HG03097 (cell line): Measurements from ENCODE around the gene SLC48A1.

Source experiments
- ATAC-seq: cut with Tn5 transposase; IDR thresholded peaks from one replicate; pipeline ENCODE4 v1.9.1; 2021; ENCODE audit not compliant: unreplicated experiment, low FRiP score

Gene SLC48A1

GRCh38 chr12:47744005-47744651, 28.9 kb upstream of the SLC48A1 start:
- no peak for ATAC-seq

- ATAC-seq, result no peak
These were observed 28.1 kb upstream of the SLC48A1 start for GRCh38 chr12:47744778-47745436.

- ATAC-seq, result no peak
These were observed 27.5 kb upstream of the SLC48A1 start for GRCh38 chr12:47745485-47746041.

- no peak for ATAC-seq
These were observed 27.0 kb upstream of the SLC48A1 start for GRCh38 chr12:47746073-47746472.

- no peak for ATAC-seq
These were observed 26.5 kb upstream of the SLC48A1 start for GRCh38 chr12:47746523-47746922.

- ATAC-seq, result no peak
These were observed 25.9 kb upstream of the SLC48A1 start for GRCh38 chr12:47747126-47747525.

GRCh38 chr12:47747596-47748506, 25.2 kb upstream of the SLC48A1 start:
- ATAC-seq, result no peak

GRCh38 chr12:47748507-47748828, 24.6 kb upstream of the SLC48A1 start:
- ATAC-seq, result no peak

- ATAC-seq, result no peak
These were observed 24.1 kb upstream of the SLC48A1 start for GRCh38 chr12:47748899-47749298.

GRCh38 chr12:47750229-47750798, 22.7 kb upstream of the SLC48A1 start:
- no peak for ATAC-seq

- no peak for ATAC-seq
These were observed 22.0 kb upstream of the SLC48A1 start for GRCh38 chr12:47750916-47751470.

GRCh38 chr12:47751561-47751960, 21.5 kb upstream of the SLC48A1 start:
- no peak for ATAC-seq

GRCh38 chr12:47752121-47752520, 20.9 kb upstream of the SLC48A1 start:
- ATAC-seq, result no peak

- ATAC-seq, result no peak
These were observed 20.5 kb upstream of the SLC48A1 start for GRCh38 chr12:47752552-47752951.

- ATAC-seq, result no peak
These were observed 19.7 kb upstream of the SLC48A1 start for GRCh38 chr12:47753021-47754001.

GRCh38 chr12:47754126-47754525, 18.9 kb upstream of the SLC48A1 start:
- no peak for ATAC-seq

GRCh38 chr12:47754881-47755280, 18.2 kb upstream of the SLC48A1 start:
- no peak for ATAC-seq

GRCh38 chr12:47755655-47756562, 17.1 kb upstream of the SLC48A1 start:
- peak; percentile 54 for ATAC-seq
